SU-DHL-6 (cell line): ENCODE results near the gene TOM1L2.

Experiments used
- H2AFZ ChIP-seq: fragments of 200-600 bp; sonication (generic); 2 replicates; pipeline ENCODE4 v1.6.1; 2014; ENCODE audit warnings: low read depth, mild to moderate bottlenecking, moderate library complexity, mixed read lengths, antibody characterized with exemption, low read length; ENCODE audit not compliant: severe bottlenecking
- H3F3A ChIP-seq: fragments of 200-600 bp; shearing (Covaris generic); 2 replicates; pipeline ENCODE4 v1.6.0; 2016; ENCODE audit warnings: antibody characterized with exemption, mild to moderate bottlenecking; ENCODE audit not compliant: insufficient read depth
- H3K27ac ChIP-seq: fragments of 200-600 bp; sonication (generic); 2 replicates; pipeline ENCODE4 v1.5.1; 2016; ENCODE audit warnings: low read depth, mild to moderate bottlenecking, low read length, moderate library complexity, mixed read lengths
- H3K27me3 ChIP-seq: fragments of 200-600 bp; sonication (generic), shearing (Covaris generic); 2 replicates; pipeline ENCODE4 v1.6.0; 2014; ENCODE audit warnings: mild to moderate bottlenecking, low read length
- H3K36me3 ChIP-seq: fragments of 200-600 bp; sonication (generic); 2 replicates; pipeline ENCODE4 v1.6.1; 2014; ENCODE audit warnings: mild to moderate bottlenecking, low read length, mixed read lengths
- H3K4me2 ChIP-seq: fragments of 300-600, 200-600 bp; shearing (Covaris generic), sonication (generic); 2 replicates; pipeline ENCODE4 v1.6.0; 2014; ENCODE audit warnings: low read length, low read depth, mild to moderate bottlenecking; ENCODE audit not compliant: poor library complexity, severe bottlenecking
- H3K4me3 ChIP-seq: fragments of 200-600 bp; sonication (generic); 2 replicates; pipeline ENCODE4 v1.5.1; 2014; ENCODE audit warnings: antibody characterized with exemption, low read length, mild to moderate bottlenecking, mixed read lengths; ENCODE audit not compliant: insufficient read depth, poor library complexity, severe bottlenecking
- H3K79me2 ChIP-seq: fragments of 200-600 bp; sonication (generic); 2 replicates; pipeline ENCODE4 v1.6.1; 2014; ENCODE audit warnings: mild to moderate bottlenecking, low read length, moderate library complexity; ENCODE audit not compliant: insufficient read depth
- H3K9ac ChIP-seq: fragments of 200-600 bp; sonication (generic); 2 replicates; pipeline ENCODE4 v1.7.0; 2014; ENCODE audit warnings: mild to moderate bottlenecking, low read length
- H3K9me2 ChIP-seq: fragments of 200-600 bp; sonication (generic); replicated peaks from 2 replicates; pipeline ENCODE4 v1.6.1; 2014; ENCODE audit warnings: low read length; ENCODE audit not compliant: insufficient read depth
- H3K9me3 ChIP-seq: fragments of 200-600 bp; sonication (generic); 2 replicates; pipeline ENCODE4 v1.6.1; 2014; ENCODE audit warnings: low read length, mixed read lengths; ENCODE audit not compliant: insufficient read depth
- H4K20me1 ChIP-seq: fragments of 200-600 bp; sonication (generic); 2 replicates; pipeline ENCODE4 v1.6.1; 2014; ENCODE audit warnings: low read depth, mild to moderate bottlenecking, antibody characterized with exemption, low read length, moderate library complexity, mixed read lengths
- CTCF ChIP-seq: fragments of 200-600 bp; sonication (generic); IDR thresholded peaks from one replicate; pipeline ENCODE4 v1.5.1; 2017; ENCODE audit warnings: antibody characterized with exemption, mild to moderate bottlenecking, low read length, moderate library complexity; ENCODE audit not compliant: insufficient read depth, poor library complexity, severe bottlenecking
- EZH2phosphoT487 ChIP-seq: fragments of 200-600 bp; sonication (generic), shearing (Covaris generic); conservative IDR thresholded peaks from 2 replicates; pipeline ENCODE4 v1.6.1; 2018; ENCODE audit warnings: mild to moderate bottlenecking, antibody characterized with exemption, low read length, moderate library complexity, mixed read lengths

TOM1L2 gene

GRCh38 chr17:17886726-17887125, 85.5 kb downstream of the TOM1L2 start:
- Histone ChIP-seq H3K9ac (no peak overlapping the region), H4K20me1 (no peaks in the 10 kb centered on the region), H3K79me2 (no peaks in the 10 kb centered on the region), H3K4me2 (no peak overlapping the region), H2AFZ (no peak overlapping the region), H3K27me3 (no peaks in the 10 kb centered on the region), H3K27ac (no peak overlapping the region), H3K9me3 (no peaks in the 10 kb centered on the region), H3K4me3 (no peak overlapping the region), H3F3A (no peaks in the 10 kb centered on the region), H3K36me3 (no peaks in the 10 kb centered on the region), H3K9me2 (no peaks in the 10 kb centered on the region)
- TF ChIP-seq EZH2phosphoT487 (no peak), CTCF (no peak)

GRCh38 chr17:17886226-17886625, 86.0 kb downstream of the TOM1L2 start:
- Histone ChIP-seq H3K36me3 (no peaks in the 10 kb centered on the region), H3K4me2 (no peak overlapping the region)
- TF ChIP-seq EZH2phosphoT487, result no peak
- TF ChIP-seq CTCF, result no peak

GRCh38 chr17:17884391-17885357, 87.5 kb downstream of the TOM1L2 start:
- no peaks in the 10 kb centered on the region for H3K9me3 ChIP-seq
- H3K9me2 ChIP-seq, result no peaks in the 10 kb centered on the region
- H3K4me2 ChIP-seq, result no peak overlapping the region
- H3F3A ChIP-seq, result no peaks in the 10 kb centered on the region
- H3K27ac ChIP-seq, result no peak overlapping the region
- H2AFZ ChIP-seq, result no peak overlapping the region
- H3K36me3 ChIP-seq, result no peaks in the 10 kb centered on the region
- H4K20me1 ChIP-seq, result no peaks in the 10 kb centered on the region
- TF ChIP-seq EZH2phosphoT487 (no peak), CTCF (no peak)
- H3K27me3 ChIP-seq, result no peaks in the 10 kb centered on the region
- no peak overlapping the region for H3K4me3 ChIP-seq
- no peaks in the 10 kb centered on the region for H3K79me2 ChIP-seq
- no peak overlapping the region for H3K9ac ChIP-seq

More at GRCh38 chr17:17886226-17886625, 86.0 kb downstream of the TOM1L2 start:
- no peak overlapping the region for H3K9ac ChIP-seq
- no peaks in the 10 kb centered on the region for H3K79me2 ChIP-seq
- H3K4me3 ChIP-seq, result no peak overlapping the region
- no peaks in the 10 kb centered on the region for H3K27me3 ChIP-seq
- H3F3A ChIP-seq, result no peaks in the 10 kb centered on the region
- no peaks in the 10 kb centered on the region for H3K9me2 ChIP-seq
- H3K9me3 ChIP-seq, result no peaks in the 10 kb centered on the region
- no peaks in the 10 kb centered on the region for H4K20me1 ChIP-seq
- no peak overlapping the region for H2AFZ ChIP-seq
- H3K27ac ChIP-seq, result no peak overlapping the region
